Peyer's patch (tissue), 4 donors: ENCODE results near the gene BRF1. TPM values are rescaled to one million over a fixed set of nuclear protein-coding genes. Genes with fewer than 3 reads are reported as not detected.
A peak's percentile ranks its signal among the peaks of the same experiment; 100 is the strongest.

ENCODE experiments used
- DNase-seq, 3 donors: peaks; one replicate each; pipeline ENCODE4 v3.0.0-alpha.2; 2017 to 2019
- H3K27ac ChIP-seq, 4 donors: fragments of 200-600 bp; sonication (generic); one replicate each; pipeline ENCODE4 v1.5.1; 2016 to 2019
- H3K27me3 ChIP-seq, 2 donors: fragments of 200-600 bp; sonication (generic); one replicate each; pipeline ENCODE4 v1.5.1; 2019
- H3K36me3 ChIP-seq, 3 donors: fragments of 200-600 bp; sonication (generic); one replicate each; pipeline ENCODE4 v1.5.1; 2016 to 2019
- H3K4me1 ChIP-seq, 4 donors: fragments of 200-600 bp; sonication (generic); one replicate each; pipeline ENCODE4 v1.5.1; 2016 to 2019
- H3K4me3 ChIP-seq, 4 donors: fragments of 200-600 bp; sonication (generic); 1 replicate in 3 of 4; 2 replicates in 1 of 4; pipeline ENCODE4 v1.5.1; 2016 to 2019; ENCODE audit warnings: mild to moderate bottlenecking in 1 of 4
- H3K9me3 ChIP-seq, 4 donors: fragments of 200-600 bp; sonication (generic); one replicate each; pipeline ENCODE4 v1.5.1; 2016 to 2019; ENCODE audit warnings: mild to moderate bottlenecking in 1 of 4
- POLR2A ChIP-seq, 2 donors: fragments of 450-650 bp; IDR thresholded peaks; one replicate each; pipeline ENCODE4 v1.5.1; 2017; ENCODE audit warnings: antibody characterized with exemption in 2 of 2, mild to moderate bottlenecking in 2 of 2, moderate library complexity in 2 of 2
- total RNA-seq, 4 donors: library from RNA; depleted of rRNA; stranded (reverse); fragments of >200 nt; gene quantifications; one replicate each; pipeline ENCODE4 v1.1.0, GENCODE V29; 2016
- TF ChIP-seq, protein P1 (sequence below), 6 experiments: fragments of 450-650 bp in 4 of 6; fragments of 200-600 bp in 2 of 6; sonication (generic) in 1 of 6; IDR thresholded peaks; one replicate each; pipeline ENCODE4 v1.5.1; 2017 to 2019; ENCODE audit warnings: antibody characterized with exemption in 6 of 6, mild to moderate bottlenecking in 3 of 6, moderate library complexity in 1 of 6

BRF1 gene
- total RNA-seq, 4 donors from 2014 or later, result 40.8 to 112 (median 90.3) TPM

DNA sequence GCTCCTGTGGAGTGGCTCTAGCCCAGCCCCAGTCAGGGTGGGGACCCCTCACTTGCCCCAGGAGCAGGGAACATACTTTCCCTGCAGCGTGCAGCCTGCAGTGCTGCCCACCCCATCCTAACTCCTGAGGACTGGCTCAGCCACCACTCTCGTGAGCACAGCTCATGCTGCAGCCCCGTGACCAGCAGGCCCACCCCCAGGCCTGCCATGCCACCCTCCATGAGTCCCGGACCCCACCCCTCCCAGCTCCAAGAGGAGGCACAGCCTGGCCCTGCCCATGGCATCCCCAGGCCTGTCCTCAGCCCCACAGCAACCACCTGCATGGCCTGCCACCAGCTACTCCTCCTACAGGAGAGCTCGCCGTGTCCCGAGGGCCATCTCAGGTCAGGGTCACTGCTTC is 128.3 kb downstream of the BRF1 start:
- Histone ChIP-seq H3K27me3 (no peaks in the 10 kb centered on the region), H3K4me1 (peaks cover 0 to 36% (median 20%) of the 10 kb centered on the region in 4 donors), H3K4me3 (no peak overlapping the region), H3K36me3 (no peaks in the 10 kb centered on the region), H3K9me3 (no peaks in the 10 kb centered on the region), H3K27ac (no peak overlapping the region)
- DNase-seq, result no peak
- TF ChIP-seq, protein P1, sequence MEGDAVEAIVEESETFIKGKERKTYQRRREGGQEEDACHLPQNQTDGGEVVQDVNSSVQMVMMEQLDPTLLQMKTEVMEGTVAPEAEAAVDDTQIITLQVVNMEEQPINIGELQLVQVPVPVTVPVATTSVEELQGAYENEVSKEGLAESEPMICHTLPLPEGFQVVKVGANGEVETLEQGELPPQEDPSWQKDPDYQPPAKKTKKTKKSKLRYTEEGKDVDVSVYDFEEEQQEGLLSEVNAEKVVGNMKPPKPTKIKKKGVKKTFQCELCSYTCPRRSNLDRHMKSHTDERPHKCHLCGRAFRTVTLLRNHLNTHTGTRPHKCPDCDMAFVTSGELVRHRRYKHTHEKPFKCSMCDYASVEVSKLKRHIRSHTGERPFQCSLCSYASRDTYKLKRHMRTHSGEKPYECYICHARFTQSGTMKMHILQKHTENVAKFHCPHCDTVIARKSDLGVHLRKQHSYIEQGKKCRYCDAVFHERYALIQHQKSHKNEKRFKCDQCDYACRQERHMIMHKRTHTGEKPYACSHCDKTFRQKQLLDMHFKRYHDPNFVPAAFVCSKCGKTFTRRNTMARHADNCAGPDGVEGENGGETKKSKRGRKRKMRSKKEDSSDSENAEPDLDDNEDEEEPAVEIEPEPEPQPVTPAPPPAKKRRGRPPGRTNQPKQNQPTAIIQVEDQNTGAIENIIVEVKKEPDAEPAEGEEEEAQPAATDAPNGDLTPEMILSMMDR (IDR thresholded peaks at IDR 0.05), result no peak
- no peak for TF ChIP-seq POLR2A (IDR thresholded peaks at IDR 0.05)

DNA sequence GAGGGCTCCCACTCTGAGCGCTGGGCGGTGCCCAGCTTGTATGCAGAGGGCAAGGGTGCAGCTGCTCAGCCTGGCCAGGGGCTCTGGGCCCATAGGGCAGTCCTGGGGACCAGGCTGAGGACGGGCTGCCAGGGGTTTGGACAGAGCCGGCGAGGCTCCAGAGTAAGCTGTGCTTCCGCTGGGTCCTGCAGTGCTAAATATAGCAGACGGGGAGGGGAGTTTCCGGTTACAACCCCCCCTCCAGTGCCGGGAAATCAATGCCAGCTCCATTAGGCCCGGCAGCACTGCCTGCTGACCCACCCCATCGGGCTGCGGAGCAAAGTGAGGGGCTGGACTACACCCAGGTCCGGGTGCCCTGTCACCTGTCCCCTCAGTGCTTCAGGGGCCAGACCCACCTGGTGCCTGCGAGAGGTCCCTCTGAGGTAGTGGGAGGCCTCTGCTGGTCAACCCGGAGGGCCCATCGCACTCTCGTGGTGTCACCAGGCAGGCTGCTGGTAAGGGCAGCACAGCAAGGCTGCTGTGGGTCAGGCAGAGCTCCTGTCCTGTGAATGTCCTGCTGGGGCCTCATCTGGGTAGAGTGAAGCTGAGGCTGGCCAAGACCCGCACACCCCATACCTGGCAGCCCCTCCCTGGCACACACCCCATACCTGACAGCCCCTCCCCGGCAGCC is 129.7 kb downstream of the BRF1 start:
- Histone ChIP-seq H3K36me3 (no peaks in the 10 kb centered on the region), H3K27ac (no peak overlapping the region), H3K4me1 (peaks cover 0 to 40% (median 21%) of the 10 kb centered on the region in 4 donors), H3K9me3 (no peaks in the 10 kb centered on the region), H3K4me3 (no peak overlapping the region), H3K27me3 (no peaks in the 10 kb centered on the region)
- TF ChIP-seq POLR2A (IDR thresholded peaks at IDR 0.05), result no peak
- TF ChIP-seq, protein P1 (IDR thresholded peaks at IDR 0.05), result no peak
- DNase-seq, result no peak

DNA sequence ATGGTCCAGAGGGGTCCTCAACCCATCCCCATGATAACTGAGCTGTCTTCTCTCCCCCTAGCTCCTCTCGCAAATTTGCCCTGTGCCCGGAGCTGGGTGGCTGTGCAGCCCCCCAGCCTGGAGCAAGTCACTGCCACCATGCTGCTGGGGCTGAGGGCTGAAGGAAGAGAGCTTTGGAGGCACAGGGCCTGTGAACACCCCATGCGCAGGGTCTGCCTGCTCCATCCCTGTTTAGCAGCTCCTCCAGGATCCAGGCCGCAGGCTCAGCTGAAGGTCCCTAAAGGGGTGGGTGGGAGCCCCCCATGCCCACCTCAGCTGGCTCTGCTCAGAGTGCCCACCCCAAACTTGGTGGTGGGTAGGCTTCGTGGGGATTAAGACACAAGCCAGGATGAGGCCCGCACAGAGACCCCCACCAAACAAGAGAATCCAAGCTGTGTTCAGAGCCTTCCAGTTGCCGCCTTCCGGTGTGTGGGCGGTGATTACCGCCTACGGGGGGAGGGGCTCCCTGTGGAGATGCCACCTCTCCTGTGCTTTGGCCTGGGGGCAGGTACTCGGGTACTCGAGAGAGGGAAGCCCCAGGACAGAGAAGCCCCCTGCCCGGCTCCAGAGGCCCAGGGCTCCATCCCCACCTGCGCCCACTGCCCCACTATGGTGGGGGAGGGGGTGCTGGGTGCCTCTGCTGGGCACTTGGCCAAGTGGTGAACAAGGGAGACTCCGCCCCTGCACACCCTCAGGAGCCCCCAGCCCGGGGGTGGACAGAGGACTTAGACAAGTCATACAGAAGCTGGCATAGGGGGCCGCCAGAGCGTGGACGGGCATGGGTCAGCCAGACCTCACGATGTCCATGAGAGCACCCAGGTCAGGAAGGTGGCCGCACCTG is 130.8 kb downstream of the BRF1 start:
- H3K36me3 ChIP-seq, result no peaks in the 10 kb centered on the region
- no peaks in the 10 kb centered on the region for H3K27me3 ChIP-seq
- no peak overlapping the region for H3K27ac ChIP-seq
- H3K4me1 ChIP-seq, result peaks cover 0 to 45% (median 22%) of the 10 kb centered on the region in 4 donors
- H3K4me3 ChIP-seq, result no peak overlapping the region
- DNase-seq, result no peak
- H3K9me3 ChIP-seq, result no peaks in the 10 kb centered on the region
- no peak for TF ChIP-seq POLR2A (IDR thresholded peaks at IDR 0.05)
- TF ChIP-seq, protein P1 (IDR thresholded peaks at IDR 0.05), result no peak

DNA sequence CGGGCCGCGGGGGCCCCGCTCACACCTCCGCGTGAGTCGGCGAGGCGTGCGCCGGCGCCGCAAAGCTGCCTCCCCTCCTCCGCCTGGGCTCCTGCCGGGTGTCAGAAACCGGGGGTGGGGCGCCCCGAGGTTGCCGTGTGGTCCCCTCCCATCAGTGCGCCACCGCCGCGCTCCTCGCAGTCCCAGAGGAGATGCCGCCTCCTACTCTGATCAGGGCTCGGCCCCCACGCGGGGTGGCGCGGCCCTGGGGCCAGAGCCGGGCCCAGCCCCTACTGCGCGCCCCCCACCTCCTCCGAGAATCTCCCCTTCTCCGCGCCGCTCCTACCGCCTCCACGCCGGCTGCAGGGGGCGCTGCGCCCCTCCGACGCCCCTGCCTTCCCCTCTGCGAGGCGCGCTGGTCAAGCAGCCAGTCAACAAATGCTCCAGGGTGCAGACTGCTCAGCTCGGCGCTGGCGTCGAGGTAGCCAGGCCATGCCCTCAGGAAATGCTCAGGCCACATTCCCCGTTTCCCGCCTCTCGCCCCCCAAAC is 131.8 kb downstream of the BRF1 start:
- peaks cover 0 to 44% (median 15%) of the 10 kb centered on the region in 4 donors for H3K4me1 ChIP-seq
- peak in 1 of 3 donors; percentile 63 for DNase-seq
- peak overlapping the region in 3 of 4 donors; percentile 37 to 57 (median 47) for H3K4me3 ChIP-seq
- H3K36me3 ChIP-seq, result no peaks in the 10 kb centered on the region
- H3K27ac ChIP-seq, result peak overlapping the region in 1 of 4 donors; percentile 17
- H3K27me3 ChIP-seq, result no peaks in the 10 kb centered on the region
- H3K9me3 ChIP-seq, result no peaks in the 10 kb centered on the region
- TF ChIP-seq, protein P1 (IDR thresholded peaks at IDR 0.05), result peak in 4 of 6 experiments; percentile 27 to 36 (median 32)
- TF ChIP-seq POLR2A (IDR thresholded peaks at IDR 0.05), result no peak

DNA sequence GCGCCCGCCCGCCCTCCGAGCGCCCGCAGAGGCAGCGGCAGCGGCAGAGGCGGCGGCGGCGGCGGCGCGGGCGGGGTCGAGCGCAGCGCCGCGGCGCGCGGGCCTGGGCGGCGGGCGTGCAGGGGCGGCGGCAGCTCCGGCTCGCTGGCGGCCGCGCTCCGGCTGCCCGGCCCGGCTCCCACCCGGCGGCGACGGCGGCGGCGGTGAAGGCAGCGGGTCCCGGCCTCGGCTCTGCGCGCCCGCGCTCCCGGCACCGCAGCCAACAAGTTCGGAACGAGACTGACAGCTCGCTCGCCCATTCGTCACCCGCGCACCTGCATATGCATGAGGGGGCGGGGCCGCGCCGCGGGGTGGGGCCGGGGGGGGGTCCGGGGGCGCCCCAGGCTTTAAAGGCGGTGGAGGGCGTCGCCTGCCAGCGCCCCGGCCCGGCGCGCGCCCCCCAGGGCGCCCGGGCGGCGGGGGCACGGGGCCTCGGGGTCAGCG is 132.3 kb downstream of the BRF1 start, which contains the start of gene JAG2:
Gene JAG2, minus strand, starts transcription at position 281 of the 483 bp plus-strand sequence. CDS start 356 bp downstream, outside the sequence.
- Histone ChIP-seq H3K9me3 (no peaks in the 10 kb centered on the region), H3K4me3 (peak within 1 kb of the TSS; percentile 25 to 63 (median 55)), H3K27ac (peak within 1 kb of the TSS in 1 of 4 donors; percentile 17), H3K27me3 (no peaks in the 10 kb centered on the region), H3K4me1 (peaks cover 0 to 41% (median 15%) of the 10 kb centered on the region in 4 donors), H3K36me3 (no peaks in the 10 kb centered on the region)
- TF ChIP-seq, protein P1 (IDR thresholded peaks at IDR 0.05), result no peak
- no peak for TF ChIP-seq POLR2A (IDR thresholded peaks at IDR 0.05)
- peak; percentile 34 to 75 (median 75) for DNase-seq
